Glomerular visceral epithelial cell (primary cell): ENCODE data around the gene LAMA5.

Experiments used
- DNase-seq: peaks from one replicate; pipeline ENCODE4 v3.0.0-alpha.2; 2016; ENCODE audit errors: extremely low spot score

Gene LAMA5

DNA sequence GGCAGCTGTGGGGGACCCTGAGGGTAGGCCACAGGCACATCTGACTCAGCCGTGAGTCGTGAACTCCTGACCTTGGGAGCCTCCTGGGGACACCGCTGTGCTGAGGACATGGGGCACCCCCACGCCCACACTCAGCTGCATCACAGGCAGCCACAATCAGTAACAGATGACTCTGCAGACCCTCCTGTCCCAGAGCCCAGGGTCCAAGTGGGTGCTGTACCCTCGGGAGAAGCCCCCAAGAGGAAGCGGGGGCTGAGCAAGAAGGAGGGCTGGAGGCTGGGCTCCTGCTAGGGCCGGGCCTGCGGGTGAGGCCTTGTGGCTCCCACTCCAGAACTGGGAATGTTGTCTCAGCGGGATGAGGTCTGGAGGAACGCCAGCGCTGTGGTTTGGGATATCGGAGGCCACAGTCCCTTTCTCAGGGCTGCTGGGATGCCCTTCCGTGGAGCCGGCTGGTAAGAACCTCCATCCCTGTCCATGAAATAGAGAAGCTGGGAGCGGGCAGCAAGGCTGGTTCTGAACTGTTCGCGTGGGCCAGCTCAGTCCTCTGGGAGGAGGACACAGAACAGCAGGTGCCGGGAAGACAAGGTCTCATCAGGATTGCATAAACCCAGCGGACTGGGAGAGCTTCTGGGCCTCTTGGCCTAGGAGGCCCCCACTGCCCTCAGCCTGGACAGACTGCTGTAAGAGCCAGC is 3.1 kb upstream of the LAMA5 start:
- peak; percentile 97 for DNase-seq

DNA sequence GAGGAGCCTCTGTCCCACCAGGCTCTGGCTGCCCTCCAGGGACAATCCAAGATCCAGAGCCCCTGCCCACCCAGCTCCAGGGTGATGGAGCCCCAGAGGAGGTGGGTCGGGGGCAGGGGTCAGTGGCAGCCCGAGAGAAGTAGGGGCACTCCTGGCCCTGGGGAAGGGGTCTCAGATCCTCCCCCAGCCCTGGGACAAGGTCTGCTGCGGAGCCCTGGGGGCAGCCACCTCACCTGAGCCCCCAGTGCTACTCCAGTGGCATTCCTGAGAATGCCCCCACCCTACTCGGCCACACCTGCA is 2.7 kb upstream of the LAMA5 start:
- DNase-seq: no peak

DNA sequence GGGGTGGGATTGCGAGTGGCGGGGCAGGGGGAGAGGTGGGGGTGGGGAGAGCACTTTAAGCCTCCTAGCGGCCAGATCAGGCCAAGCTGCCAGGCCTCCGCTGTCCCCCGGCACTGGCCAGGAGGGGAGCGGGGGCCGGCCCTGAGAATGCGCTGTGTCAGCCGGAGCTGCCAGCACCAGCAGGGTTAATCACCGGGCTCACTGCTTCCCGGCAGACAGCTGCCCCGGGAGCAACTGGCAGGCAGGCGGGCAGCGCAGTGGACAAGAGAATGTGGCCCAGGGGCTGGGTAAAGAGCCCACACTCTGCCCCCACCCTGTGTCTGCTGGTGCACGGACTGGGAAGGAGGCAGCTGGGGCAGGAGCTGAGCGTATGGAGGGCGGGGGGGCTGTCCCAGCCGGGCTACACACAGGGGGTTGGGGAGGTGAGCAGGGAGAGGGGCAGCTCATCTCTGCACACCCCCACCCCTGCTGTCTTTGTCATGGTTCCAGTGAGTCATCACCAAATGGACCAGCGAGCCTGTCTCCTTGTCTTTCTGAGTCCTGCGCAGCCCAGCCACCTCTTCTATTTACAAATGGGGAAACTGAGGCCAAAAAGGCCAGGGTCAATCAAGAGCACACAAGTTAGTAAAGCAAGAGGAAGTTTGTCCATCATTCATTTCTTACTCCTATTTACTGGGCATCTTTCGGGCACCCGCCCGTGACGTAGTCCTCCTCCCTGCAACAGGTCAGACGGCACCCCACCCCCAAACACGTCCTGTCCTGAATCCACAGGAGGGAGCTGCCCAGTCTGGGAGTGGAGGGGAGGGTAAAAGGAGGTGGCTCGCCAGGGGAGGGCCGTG is 2.1 kb upstream of the LAMA5 start:
- peak; percentile 89 for DNase-seq

DNA sequence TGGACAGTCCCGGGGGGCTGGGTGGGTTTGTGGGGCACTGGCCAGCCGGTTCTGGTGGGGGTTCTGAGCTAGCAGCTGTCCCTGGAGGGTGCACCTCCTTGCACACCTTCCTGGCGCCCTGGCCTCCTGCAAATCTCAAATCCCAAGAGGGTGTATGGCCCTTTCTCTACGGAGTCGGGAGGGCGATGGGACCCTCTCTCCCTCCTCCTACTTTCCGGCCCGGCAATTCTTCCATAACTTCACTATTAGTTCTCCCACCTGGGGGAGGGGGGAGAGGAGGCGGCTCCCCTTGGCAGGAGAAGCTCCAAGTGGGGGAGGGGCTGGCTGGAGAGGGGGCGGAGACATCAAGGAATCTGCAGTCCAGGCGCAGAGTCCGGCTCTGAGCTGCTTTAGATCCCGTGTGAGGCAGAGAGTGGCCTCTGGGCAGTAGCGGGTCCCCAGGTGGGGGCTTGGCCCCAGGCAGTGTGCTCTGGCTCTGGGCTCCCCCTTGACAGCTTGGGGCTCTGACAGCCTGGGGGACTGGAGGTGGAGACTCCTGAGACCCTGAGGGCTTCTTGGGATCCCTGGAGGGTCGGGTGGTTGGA is 1.4 kb upstream of the LAMA5 start:
- DNase-seq: no peak

DNA sequence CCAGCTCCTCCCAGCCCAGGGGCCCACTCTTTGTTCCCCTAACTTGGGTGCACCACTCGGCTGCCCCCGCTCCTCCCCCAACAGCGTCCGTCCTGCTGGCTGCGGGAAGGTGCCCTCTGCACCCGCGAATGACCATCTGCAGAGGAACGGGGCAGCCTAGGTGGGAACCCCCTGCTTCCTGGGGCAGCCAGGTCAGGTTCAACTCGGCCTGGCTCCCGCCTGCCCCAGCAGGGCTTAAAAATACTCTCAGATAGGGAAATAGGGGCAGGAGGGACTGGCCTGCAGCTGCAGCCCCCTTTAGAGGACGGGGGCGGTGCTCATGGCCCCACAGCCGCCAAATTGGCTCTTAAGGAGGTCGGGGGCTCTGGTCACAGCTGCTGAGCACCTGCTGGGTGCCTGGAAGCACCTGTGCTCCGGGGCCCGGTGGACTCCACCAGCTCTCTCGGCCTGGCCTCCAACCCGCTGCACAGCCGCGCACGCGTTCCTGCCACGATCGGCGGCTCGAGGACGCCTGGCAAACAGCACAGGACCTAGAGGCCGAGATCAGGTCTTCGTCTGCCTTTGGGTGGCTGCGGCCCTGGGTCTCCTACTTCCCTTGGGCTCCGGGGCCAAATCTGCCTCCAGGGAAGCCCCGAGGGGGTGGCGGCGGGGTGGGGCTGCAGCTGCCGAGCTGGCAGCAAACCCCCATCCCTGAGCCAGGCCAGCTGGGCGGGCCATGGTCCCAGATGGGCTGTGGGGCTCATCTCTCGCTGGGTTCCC is 700 bp upstream of the LAMA5 start:
- no peak for DNase-seq

DNA sequence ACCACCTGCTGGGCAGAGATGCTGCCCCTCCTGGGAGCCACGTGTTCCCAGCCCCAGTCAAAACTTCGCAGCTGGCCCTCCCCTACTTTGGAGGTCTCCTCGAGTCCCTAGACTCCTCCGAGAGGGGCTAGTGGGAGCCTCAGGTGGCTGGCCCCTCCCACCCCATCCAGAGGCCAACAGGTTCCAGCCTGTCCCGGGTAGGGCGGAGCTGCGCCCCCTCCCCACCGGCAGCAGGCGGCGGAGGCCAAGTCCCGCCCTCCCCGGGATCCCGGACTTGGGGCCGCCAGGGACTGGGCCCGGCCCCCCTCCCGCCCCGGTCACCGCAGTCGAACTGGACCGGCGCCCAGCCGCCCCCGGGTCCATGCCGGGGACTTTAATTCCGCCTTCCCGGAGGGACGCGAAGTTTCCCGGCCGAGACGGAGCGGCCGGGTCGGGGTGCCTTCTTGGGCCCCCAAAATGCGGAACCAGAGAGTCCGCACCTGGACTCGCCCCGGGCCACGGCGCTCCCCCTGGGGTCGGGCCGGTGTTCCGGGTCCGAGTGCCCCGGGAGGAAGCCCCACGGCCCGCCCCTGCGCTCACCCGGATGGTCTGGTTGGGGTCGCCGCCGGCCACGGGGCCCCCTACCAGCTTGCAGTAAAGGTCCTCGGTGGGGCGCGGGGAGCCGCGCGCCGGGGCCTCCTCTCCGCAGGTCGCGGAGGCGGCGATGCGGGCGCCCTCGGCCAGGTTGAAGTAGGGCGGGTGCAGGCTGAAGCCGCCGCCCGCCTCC is 559 bp downstream of the LAMA5 start:
- no peak for DNase-seq

DNA sequence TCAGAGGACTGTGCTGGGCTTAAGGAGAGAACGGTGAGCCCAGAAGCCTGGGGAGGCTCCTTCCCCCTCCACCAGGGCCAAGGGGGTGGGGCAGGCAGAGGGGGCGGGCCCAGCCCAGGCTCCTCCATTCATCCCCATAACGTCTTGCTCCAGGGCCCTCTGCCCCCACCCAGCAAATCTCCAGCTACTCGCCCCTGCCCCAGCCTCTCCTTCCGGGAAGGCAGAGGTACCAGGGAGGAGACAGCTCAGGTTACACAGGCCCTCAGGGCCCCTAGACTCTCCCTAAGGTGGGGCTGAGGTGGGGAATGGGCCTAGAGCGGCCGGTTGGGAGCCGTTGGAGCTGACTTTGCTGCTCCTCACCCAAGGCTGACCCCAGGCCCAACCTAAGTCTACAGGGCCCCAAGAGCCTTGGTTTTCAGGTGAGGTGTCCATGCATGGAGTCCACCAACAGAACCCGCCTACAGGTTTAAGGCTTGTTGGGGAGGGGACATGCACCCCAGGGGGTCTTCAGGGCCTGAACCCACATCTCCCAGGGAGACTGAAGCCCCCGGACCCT is 1.2 kb downstream of the LAMA5 start:
- DNase-seq: no peak

DNA sequence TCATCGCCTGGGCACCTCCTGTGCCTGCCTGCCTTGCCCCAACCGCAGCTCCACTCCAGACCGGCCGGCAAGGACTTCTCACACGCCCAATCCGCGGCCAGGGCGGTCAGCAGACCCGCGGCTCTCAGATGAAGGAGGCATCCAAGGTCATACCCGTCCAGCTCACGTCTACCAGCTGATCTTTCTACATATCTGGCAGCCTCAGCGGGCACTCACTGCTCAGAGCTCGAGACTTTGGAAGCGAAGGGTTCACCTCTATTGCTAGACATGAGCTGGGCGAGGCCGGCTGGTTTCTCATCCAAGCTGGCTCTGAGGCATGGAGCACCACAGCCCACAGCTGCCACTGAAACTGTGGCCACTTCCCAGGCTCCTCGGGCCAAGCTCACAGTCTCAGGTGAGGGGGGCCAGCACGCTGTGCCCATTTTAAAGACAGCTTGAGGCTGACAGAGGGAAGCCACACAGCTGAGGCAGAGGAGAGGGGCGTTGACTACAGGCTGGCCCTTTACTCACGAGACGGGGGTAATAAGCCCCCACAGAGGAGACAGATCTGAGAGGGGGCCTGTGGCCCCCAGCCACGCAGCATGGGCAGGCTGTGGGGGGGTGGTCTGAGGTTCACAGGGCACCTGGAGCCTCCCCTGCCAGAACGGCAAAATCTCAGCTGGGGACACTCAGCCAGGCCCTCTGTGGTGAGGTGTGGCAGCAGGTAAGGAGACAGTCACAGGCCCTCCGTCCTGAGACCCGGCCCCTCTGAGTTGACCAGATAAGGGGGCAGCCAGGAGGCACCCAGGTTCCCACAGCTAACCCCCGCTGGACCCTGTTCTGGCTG is 2.0 kb downstream of the LAMA5 start:
- DNase-seq: no peak

DNA sequence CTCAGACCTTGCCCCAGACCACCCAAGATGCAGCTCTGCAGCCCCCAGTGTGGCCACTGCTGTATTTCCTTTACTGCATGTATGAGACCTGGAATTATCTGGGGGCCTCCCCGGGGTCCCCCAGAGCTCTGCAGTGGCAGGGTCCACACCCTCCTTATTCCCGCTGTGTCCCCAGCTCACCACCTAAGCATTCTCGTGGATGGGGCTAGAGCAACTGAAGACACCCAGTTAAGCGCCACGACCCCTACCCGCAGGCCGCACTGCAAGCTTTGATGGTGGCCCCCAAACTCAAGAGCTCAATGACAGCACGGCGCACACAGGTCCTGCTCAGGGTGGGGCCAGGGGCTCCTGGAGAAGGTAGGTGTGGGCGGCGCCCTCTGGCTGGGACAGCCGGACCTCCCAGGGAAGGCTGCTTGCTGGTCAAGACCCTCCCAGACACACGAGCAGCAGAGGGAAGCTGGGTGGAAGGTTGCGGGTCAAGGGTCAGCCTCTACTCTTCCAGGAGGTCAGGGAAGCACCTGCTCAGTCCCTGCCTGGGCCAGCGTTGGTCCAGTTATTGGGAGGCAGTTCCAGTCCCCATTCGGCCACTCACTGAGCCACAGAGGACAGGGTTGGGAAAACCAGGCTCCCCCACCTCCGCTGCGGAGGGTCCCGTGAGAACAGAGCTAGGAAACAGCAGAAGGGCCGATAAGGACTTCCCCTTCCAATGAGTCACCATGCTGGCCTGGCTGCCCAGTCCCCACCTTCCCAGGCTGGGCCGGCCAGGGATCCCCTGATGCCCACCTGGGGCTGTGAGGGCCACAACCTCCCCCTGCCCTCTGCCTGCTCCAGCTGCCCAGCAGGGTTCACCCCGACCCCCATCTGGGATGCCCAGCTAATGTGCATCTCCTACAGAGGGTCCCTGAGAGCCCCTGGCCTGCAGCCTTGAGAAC is 2.9 kb downstream of the LAMA5 start:
- no peak for DNase-seq

DNA sequence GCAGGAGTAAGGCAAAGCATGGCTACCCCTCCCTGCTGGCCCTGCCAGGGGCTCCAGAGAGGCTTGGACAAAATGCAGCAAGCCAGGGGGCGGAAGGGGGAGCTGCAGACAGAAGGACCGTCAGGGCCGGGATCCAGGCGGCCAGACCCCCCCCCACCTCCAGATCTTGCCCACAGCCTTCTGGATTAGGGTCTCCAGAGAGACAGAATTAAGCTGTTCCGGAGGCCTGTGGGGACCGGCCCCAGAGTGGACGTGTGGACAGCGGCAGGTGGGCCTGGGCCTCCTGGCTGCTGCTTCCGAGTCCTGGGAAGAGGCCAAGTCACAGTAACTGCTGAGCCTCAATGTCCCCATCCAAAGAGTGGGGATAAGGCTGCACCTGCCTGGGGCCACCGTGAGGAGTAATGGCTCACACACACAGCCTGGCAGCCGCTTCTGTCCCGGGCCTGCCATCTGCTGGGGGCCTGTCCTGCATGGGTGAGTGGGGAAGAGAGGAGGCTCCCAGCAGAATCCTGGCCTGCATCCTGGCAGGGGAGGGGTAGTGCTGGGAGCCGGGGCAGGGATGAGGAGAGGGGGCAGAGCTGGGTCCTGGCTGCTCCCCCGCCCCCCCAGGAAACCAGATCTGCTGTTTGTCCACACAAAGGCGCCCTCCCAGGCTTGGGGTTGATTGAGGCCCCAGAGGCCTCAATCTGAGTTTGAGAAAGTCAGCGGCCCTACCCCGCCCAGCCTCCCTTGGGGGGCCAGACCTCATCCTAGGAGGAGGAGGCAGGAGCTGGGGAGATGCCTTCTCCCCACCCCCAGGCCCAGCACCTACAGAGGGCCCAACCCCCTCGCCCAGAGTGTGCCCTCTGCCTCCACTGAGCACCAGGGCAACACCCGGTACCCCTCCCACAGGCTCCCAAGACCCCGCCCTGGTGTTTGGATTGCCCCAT is 3.9 kb downstream of the LAMA5 start:
- DNase-seq: no peak

DNA sequence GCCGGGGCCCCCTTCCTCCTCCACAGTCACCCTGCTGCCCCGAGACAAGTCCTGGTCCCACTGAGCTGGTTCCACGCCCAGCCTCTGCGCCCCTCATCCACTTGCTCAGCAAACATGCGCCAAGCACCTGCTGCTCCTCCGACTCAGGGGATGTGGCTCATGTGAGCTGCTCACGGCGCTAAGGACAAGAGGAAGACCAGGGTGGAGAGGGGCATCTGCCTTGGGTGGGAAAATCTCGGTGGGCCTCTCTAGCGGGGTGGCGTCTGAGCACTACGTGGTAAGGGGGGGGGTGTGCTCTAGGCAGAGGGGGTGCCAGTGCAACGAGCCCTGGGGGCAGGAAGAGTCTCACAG is 4.5 kb downstream of the LAMA5 start:
- no peak for DNase-seq

DNA sequence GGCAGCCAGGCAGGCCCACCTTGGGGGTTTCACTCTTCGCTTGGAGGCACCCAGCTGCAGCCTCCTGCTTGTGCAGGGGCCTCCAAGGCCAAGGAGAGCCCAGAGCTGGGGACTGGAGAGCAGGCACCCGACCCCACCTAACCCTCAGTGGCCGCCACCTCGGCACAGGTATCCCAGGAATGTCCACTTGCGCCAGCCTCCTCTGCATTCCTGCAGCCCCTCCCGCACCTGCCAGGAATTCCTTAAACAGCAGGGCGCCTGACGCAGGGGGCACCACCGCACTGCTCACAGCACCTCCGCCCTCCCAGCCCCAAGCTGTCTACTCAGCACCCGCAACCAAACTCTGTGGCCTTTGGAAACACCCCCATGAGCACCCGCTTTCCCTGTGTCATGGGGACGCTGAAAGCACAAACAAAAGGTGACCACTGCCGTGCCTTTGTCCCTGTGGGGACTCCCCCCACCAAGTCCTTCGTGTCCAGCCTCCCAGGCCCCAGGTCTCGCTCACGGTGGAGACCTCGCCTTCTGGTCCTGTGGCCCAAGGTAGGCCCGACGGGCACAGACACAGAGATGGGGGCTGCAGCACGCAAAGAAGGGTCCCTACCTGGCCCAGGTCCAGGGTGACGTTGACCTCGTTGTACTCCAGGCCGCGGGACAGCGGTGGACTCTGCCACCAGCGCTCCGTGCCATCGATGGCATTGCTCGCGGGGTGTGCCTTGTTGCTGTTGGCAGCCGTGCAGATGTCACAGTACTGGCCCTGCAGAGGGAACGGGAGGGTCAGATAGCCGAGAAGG is 5.1 kb downstream of the LAMA5 start:
- DNase-seq: no peak

DNA sequence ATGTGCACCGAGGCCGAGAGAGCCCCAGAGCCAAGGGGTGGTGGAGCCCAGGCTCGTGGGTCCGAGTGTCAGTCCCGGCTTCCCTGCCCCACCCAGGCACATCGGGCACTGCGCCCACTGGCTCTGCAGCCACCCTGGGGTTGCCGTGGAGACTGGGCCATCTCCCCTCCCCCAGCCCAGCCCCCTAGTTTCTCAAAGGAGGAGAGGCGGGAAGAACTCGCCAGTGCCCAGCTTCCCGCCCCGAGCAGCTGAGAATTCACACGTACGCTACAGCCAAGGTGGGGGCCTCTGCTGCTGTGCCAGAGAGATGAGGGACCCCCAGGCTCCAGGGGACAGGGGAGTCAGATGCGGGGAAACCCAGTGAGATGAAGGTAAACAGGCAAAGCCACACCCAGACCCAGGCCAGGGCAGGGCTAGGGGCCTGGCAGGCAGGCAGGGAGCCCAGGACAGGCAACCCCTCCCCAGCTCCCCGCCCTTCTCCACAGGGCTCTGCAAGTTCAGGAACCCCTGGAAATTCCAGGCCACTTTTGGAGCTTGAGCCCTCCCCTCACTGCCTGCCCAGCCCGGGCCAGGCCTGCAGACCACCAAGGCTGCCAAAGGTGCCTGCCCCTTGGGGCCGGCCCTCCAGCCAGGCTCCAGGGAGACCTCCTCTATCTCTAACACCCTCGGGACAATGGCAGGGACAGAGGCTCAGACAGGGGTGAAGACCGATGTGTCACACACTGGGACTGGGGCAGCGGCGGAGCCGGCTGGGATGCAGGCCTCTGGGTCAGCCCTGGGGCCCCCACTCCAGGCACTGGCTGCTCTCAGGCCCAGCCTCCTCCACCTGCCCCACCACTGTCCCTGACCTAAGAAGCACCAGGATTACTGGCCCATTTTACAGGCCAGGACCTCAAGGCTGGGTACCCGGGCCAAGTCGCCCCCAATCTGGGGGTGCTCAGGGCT is 6.0 kb downstream of the LAMA5 start:
- no peak for DNase-seq

DNA sequence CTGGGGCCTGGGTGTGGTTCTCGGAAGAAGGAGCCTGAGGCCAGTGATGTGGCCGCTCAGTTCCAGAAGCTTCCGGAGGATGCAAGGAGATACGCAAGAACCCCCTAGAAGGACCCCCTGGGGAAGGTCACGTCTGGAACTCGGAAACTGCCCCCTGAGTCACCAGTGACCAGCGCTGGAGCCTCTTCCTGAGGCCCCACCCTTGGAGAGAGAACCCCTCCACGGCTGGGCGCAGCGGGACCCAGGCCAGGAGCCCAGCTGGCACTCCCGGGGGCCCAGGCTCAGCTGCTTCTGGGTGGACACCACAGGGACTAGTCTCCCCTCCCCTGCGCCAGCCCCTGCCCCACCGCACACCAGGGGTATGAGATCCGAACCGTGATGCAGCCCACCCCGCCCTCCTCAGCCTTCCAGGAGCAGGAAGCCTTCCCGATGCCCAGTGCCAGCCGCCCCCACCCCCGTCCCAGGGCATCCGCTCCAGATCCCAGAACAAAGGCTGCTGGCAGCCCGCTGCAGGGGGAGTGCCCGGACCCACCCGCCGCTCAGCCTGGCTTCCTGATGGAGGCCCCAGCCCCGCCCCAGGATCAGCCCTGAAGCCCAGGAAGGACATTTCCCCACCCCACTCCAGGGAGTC is 7.5 kb downstream of the LAMA5 start:
- DNase-seq: no peak

DNA sequence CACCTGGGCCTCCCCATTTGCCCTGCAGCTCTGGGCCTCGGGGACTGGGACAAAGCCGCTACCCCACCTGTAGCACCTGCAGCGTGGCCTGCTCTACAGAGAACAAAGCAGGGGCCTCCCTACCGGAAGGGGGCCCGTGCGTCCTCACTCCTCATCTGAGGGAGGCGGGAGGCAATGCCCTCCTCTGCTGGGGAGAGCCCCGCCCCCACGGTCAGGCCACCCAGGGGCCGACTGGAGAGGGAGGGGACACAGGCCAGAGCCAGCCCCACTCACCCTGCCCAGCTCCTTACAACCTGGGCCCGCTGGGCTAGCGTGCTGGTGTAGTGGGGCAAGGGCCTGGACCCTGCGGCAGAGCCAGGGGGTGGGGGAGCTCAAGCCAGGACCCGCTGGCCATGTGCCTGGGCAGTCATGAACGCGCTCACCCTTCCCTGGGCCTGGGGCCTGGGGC is 8.0 kb downstream of the LAMA5 start:
- DNase-seq: no peak
